Peyer's patch (tissue), 4 donors: ENCODE results near the gene RTF2.

ENCODE experiments used
- POLR2A ChIP-seq, 2 donors: fragments of 450-650 bp; IDR thresholded peaks; one replicate each; pipeline ENCODE4 v1.5.1; 2017; ENCODE audit warnings: antibody characterized with exemption in 2 of 2, mild to moderate bottlenecking in 2 of 2, moderate library complexity in 2 of 2
- TF ChIP-seq, protein P1 (sequence below), 6 experiments: fragments of 450-650 bp in 4 of 6; fragments of 200-600 bp in 2 of 6; sonication (generic) in 1 of 6; IDR thresholded peaks; one replicate each; pipeline ENCODE4 v1.5.1; 2017 to 2019; ENCODE audit warnings: antibody characterized with exemption in 6 of 6, mild to moderate bottlenecking in 3 of 6, moderate library complexity in 1 of 6

GRCh38 chr20:56449459-56449858 is 19.0 kb upstream of the RTF2 start:
- TF ChIP-seq, protein P1, sequence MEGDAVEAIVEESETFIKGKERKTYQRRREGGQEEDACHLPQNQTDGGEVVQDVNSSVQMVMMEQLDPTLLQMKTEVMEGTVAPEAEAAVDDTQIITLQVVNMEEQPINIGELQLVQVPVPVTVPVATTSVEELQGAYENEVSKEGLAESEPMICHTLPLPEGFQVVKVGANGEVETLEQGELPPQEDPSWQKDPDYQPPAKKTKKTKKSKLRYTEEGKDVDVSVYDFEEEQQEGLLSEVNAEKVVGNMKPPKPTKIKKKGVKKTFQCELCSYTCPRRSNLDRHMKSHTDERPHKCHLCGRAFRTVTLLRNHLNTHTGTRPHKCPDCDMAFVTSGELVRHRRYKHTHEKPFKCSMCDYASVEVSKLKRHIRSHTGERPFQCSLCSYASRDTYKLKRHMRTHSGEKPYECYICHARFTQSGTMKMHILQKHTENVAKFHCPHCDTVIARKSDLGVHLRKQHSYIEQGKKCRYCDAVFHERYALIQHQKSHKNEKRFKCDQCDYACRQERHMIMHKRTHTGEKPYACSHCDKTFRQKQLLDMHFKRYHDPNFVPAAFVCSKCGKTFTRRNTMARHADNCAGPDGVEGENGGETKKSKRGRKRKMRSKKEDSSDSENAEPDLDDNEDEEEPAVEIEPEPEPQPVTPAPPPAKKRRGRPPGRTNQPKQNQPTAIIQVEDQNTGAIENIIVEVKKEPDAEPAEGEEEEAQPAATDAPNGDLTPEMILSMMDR (IDR thresholded peaks at IDR 0.05) = no peak
- TF ChIP-seq POLR2A (IDR thresholded peaks at IDR 0.05) = no peak
